DND-41 (cell line): Measurements from ENCODE around the gene INF2.

ENCODE experiments used
- ATAC-seq: fragments of 200-7000 bp; cut with Tn5 transposase; 3 replicates; pipeline ENCODE4 v1.9.1; 2021; ENCODE audit warnings: low read depth; ENCODE audit not compliant: insufficient read depth
- DNase-seq: peaks from one replicate; pipeline ENCODE4 v3.0.0-alpha.2; 2020
- H2AFZ ChIP-seq: 2 replicates; pipeline ENCODE4 v1.6.0; 2012; ENCODE audit warnings: low read depth, low read length
- H3K27ac ChIP-seq: 2 replicates; pipeline ENCODE4 v1.5.1; 2012; ENCODE audit warnings: low read length, inconsistent platforms
- H3K27me3 ChIP-seq: fragments of 200-600 bp; sonication (generic); 2 replicates; pipeline ENCODE4 v1.6.0; 2012; ENCODE audit warnings: low read length, mild to moderate bottlenecking, inconsistent platforms; ENCODE audit not compliant: insufficient read depth, poor library complexity
- H3K36me3 ChIP-seq: 2 replicates; pipeline ENCODE4 v1.5.1; 2012; ENCODE audit warnings: low read length, inconsistent platforms; ENCODE audit not compliant: insufficient read depth
- H3K4me1 ChIP-seq: 2 replicates; pipeline ENCODE4 v1.5.1; 2012; ENCODE audit warnings: mild to moderate bottlenecking, low read length; ENCODE audit not compliant: insufficient read depth
- H3K4me2 ChIP-seq: 2 replicates; pipeline ENCODE4 v1.6.0; 2012; ENCODE audit warnings: mild to moderate bottlenecking, moderate library complexity, low read length, inconsistent platforms; ENCODE audit not compliant: insufficient read depth
- H3K4me3 ChIP-seq, 2 experiments: fragments of 200-600 bp in 1 of 2; shearing (Covaris generic) in 1 of 2; 2 replicates each; pipeline ENCODE4 v1.5.1; 2012 to 2016; ENCODE audit warnings: inconsistent platforms in 2 of 2, low read length in 2 of 2, mild to moderate bottlenecking in 2 of 2, low read depth in 1 of 2, moderate library complexity in 1 of 2
- H3K79me2 ChIP-seq: 2 replicates; pipeline ENCODE4 v1.6.0; 2012; ENCODE audit warnings: low read length, inconsistent platforms; ENCODE audit not compliant: insufficient read depth
- H3K9ac ChIP-seq: 2 replicates; pipeline ENCODE4 v1.6.0; 2012; ENCODE audit warnings: low read depth, mild to moderate bottlenecking, inconsistent platforms, low read length, moderate library complexity
- H3K9me3 ChIP-seq: 2 replicates; pipeline ENCODE4 v1.5.1; 2012; ENCODE audit warnings: low read length, moderate library complexity, mild to moderate bottlenecking, inconsistent platforms; ENCODE audit not compliant: insufficient read depth, severe bottlenecking
- H4K20me1 ChIP-seq: 2 replicates; pipeline ENCODE4 v1.6.0; 2012; ENCODE audit warnings: low read length; ENCODE audit not compliant: insufficient read depth
- EZH2 ChIP-seq: IDR thresholded peaks from 3 replicates; pipeline ENCODE4 v1.6.1; 2012; ENCODE audit warnings: borderline replicate concordance, low read depth, mild to moderate bottlenecking, moderate library complexity, low read length, inconsistent platforms; ENCODE audit not compliant: severe bottlenecking
- TF ChIP-seq, protein P1 (sequence below): IDR thresholded peaks from 2 replicates; pipeline ENCODE4 v1.5.1; 2012; ENCODE audit warnings: borderline replicate concordance, low read length, moderate library complexity, mild to moderate bottlenecking; ENCODE audit not compliant: poor library complexity, severe bottlenecking; ENCODE audit errors: extremely low read depth

Gene INF2

DNA sequence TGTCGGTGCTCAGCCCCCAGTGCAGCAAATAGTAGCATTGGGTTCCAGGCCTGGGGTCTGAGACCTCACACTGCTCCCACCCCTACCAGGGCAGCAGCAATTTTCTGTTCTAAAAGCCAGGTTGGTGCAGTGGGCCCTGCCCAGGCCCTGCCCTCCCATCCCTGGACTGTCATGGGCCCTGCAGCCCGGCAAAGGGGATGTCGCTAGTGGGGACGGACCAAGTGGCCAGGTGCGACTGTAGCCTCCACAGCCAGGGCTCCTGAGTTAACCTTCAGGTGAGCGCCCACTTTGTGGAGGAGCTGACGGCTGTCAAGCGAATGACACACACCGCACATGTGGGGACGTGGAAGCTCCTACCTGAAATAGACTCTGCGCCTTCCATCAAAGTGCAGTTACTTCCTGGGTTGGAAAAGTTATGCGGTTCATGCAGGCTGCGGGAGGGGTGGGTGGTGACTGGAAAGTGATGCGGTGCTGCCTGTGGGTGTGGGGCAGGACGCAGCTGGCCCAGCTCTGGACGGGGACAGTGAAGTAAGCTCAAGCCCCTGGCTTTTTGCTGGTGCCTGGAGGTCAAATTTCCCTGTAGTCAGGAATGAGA lies 1.5 kb downstream of the INF2 start:
- no peaks in the 10 kb centered on the region for H3K9me3 ChIP-seq
- H3K4me3 ChIP-seq, result peak overlapping the region; percentile 95 to 98; a peak in 3 of 4 replicates
- H3K79me2 ChIP-seq, result peaks cover 64% of the 10 kb centered on the region
- H3K9ac ChIP-seq, result peak overlapping the region; percentile 96
- peak overlapping the region; percentile 91 for H3K4me2 ChIP-seq
- no peak overlapping the region for H2AFZ ChIP-seq
- peaks cover 29% of the 10 kb centered on the region for H3K36me3 ChIP-seq
- H3K27ac ChIP-seq, result peak overlapping the region; percentile 79; the same call in 1 of the 2 replicates
- H4K20me1 ChIP-seq, result peaks cover 53% of the 10 kb centered on the region
- no peaks in the 10 kb centered on the region for H3K27me3 ChIP-seq
- no peak for DNase-seq
- no peak for ATAC-seq
- TF ChIP-seq, protein P1, sequence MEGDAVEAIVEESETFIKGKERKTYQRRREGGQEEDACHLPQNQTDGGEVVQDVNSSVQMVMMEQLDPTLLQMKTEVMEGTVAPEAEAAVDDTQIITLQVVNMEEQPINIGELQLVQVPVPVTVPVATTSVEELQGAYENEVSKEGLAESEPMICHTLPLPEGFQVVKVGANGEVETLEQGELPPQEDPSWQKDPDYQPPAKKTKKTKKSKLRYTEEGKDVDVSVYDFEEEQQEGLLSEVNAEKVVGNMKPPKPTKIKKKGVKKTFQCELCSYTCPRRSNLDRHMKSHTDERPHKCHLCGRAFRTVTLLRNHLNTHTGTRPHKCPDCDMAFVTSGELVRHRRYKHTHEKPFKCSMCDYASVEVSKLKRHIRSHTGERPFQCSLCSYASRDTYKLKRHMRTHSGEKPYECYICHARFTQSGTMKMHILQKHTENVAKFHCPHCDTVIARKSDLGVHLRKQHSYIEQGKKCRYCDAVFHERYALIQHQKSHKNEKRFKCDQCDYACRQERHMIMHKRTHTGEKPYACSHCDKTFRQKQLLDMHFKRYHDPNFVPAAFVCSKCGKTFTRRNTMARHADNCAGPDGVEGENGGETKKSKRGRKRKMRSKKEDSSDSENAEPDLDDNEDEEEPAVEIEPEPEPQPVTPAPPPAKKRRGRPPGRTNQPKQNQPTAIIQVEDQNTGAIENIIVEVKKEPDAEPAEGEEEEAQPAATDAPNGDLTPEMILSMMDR, result no peak
- no peak for TF ChIP-seq EZH2
- H3K4me1 ChIP-seq, result peaks cover 60% of the 10 kb centered on the region

DNA sequence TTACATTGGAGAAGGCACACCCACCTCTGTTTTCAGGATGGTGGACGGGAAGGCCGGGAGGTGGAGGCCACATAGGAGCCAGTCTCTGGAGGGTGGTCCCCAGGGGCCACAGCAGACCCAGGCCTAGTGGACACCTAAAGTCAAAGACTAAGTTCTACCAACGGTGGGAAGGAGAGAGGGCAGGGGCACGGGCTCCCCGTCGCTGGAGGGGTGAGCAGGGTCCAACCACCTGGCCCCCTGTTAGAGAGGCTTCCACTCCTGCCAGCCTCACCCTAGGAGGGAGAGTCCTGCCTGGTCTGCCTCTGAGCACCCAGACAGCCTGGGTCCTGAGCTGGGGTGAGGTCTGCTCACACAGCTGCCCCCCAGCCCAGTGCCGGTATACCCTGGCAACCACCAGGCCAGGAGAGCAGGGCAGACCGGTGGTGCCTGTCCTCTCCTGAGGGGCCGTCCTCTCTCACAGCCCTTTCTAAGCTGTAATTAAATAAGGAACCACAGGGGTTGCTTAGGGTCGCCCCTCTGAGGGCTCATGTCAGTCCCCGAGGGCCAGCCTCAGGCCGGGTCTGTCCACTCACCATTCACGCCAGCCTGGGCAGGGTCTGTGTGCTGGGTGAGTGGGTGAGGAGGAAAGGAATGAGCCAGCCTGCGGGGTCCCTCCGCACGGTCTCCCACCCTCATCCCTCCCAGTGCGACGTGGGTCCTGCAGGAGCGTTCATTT lies 2.3 kb downstream of the INF2 start:
- Histone ChIP-seq H4K20me1 (peaks cover 59% of the 10 kb centered on the region), H3K36me3 (peaks cover 34% of the 10 kb centered on the region), H3K9me3 (no peaks in the 10 kb centered on the region), H3K4me1 (peaks cover 59% of the 10 kb centered on the region), H3K4me3 (peak overlapping the region in 1 of 2 experiments; percentile 95; a peak in 2 of 4 replicates), H3K79me2 (peaks cover 72% of the 10 kb centered on the region), H3K9ac (peak overlapping the region; percentile 96; the same call in 1 of the 2 replicates), H3K27me3 (no peaks in the 10 kb centered on the region), H3K27ac (no peak overlapping the region), H3K4me2 (peak overlapping the region; percentile 91), H2AFZ (no peak overlapping the region)
- TF ChIP-seq, protein P1, result no peak
- TF ChIP-seq EZH2, result no peak
- ATAC-seq, result no peak
- DNase-seq, result no peak

DNA sequence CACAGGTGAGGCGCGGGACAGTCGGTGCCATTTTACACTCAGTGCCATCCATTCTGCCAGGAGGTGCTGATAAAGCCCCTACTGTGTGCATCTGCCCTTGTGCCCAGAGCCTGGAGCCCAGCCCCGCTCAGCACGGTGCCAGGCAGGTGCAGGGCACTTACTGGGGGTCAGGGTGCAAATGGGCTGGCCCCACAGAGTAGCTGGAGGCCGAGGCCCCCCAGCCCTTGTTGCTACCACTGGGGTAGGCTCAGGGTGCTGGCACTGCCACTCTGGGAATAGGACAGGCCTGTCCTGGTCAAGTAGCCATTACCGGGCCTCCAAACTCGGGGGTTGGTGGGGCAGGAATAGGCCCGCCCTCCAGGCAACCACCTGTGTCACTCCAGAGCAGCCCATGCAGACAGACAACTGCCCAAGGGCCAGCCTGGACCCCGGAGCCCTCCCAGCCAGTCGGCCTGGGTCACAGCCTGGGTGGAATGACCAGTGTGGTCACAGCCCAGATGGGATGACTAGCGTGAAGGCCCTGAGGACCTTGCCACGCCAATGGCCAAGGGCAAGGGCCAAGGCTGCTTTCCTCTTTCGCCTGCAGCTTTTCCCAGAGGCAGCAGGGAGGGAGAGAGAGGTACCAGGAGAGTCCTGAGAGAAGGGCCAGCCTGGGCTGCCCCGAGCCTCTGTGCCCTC lies 3.0 kb downstream of the INF2 start:
- H3K27ac ChIP-seq, result no peak overlapping the region
- H3K4me1 ChIP-seq, result peaks cover 52% of the 10 kb centered on the region
- H3K79me2 ChIP-seq, result peaks cover 75% of the 10 kb centered on the region
- H4K20me1 ChIP-seq, result peaks cover 66% of the 10 kb centered on the region
- no peak for TF ChIP-seq EZH2
- no peak overlapping the region for H2AFZ ChIP-seq
- H3K9ac ChIP-seq, result no peak overlapping the region
- no peaks in the 10 kb centered on the region for H3K27me3 ChIP-seq
- no peak overlapping the region for H3K4me3 ChIP-seq
- ATAC-seq (no peak), DNase-seq (no peak)
- no peaks in the 10 kb centered on the region for H3K9me3 ChIP-seq
- peaks cover 41% of the 10 kb centered on the region for H3K36me3 ChIP-seq
- H3K4me2 ChIP-seq, result peak overlapping the region; percentile 91; the same call in 1 of the 2 replicates

DNA sequence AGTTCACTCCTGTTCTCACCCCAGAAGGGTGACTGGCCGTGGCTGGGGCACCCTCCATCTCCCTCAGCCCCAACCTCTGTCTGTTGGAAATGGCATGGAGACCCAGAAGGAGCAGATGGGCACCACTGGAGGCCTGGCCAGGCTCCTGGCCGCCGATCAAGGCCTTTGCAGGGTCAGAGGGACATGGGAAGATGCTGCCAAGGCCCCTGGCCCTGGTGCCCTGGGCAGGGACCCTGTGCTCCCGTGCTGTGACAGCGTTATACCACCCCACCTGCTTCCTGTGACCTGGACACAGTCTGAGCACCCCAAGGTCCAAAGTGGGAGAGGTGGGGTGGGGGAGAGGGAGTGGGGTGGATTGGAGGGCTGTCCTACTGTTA lies 3.5 kb downstream of the INF2 start:
- no peaks in the 10 kb centered on the region for H3K27me3 ChIP-seq
- H3K27ac ChIP-seq, result no peak overlapping the region
- H4K20me1 ChIP-seq, result peaks cover 71% of the 10 kb centered on the region
- H3K9me3 ChIP-seq, result no peaks in the 10 kb centered on the region
- peaks cover 80% of the 10 kb centered on the region for H3K79me2 ChIP-seq
- H3K9ac ChIP-seq, result no peak overlapping the region
- peaks cover 47% of the 10 kb centered on the region for H3K4me1 ChIP-seq
- peaks cover 46% of the 10 kb centered on the region for H3K36me3 ChIP-seq
- no peak overlapping the region for H3K4me3 ChIP-seq
- no peak for DNase-seq
- ATAC-seq, result no peak
- no peak for TF ChIP-seq EZH2
- TF ChIP-seq, protein P1, result no peak
- H2AFZ ChIP-seq, result no peak overlapping the region
- H3K4me2 ChIP-seq, result peak overlapping the region; percentile 91; the same call in 1 of the 2 replicates
